ENCODE data around the gene ASB16. TPM values are rescaled to one million over a fixed set of nuclear protein-coding genes. Genes with fewer than 3 reads are reported as not detected.
A peak's percentile ranks its signal among the peaks of the same experiment; 100 is the strongest.

ASB16 gene
- total and polyA plus RNA-seq, 2 donors (not counting 3 experiments of a cell fraction or from before 2014, with no cell fraction given), result not detected

GRCh38 chr17:44199553-44200477, 29.3 kb downstream of the ASB16 start, which contains the start of gene ATXN7L3:
TSS of gene ATXN7L3 (minus strand) at chr17:44199884. CDS start at chr17:44198070, 1,814 bp downstream.
- Histone ChIP-seq H3K4me3 (replicated peaks in 1 of 3; ENCODE audit: insufficient read depth in 1 of 3, low read depth in 1 of 3, low read length in 3 of 3) (peak within 1 kb of the TSS; percentile 70 to 94 (median 88)), H3K9me1 (replicated peaks; ENCODE audit: control insufficient read depth, extremely low read depth, insufficient read depth, low read length) (no peaks in the 10 kb centered on the region), H3K4me2 (ENCODE audit: insufficient read depth, low read length) (peak within 1 kb of the TSS; percentile 71), H3K79me2 (ENCODE audit: control insufficient read depth, insufficient read depth, low read length) (peaks cover 23% of the 10 kb centered on the region), H4K20me1 (replicated peaks; ENCODE audit: control insufficient read depth, extremely low read depth, insufficient read depth, low read length) (no peaks in the 10 kb centered on the region), H3K27me3 (ENCODE audit: control insufficient read depth in 2 of 2, insufficient read depth in 2 of 2, low read length in 2 of 2) (no peaks in the 10 kb centered on the region), H3K27ac (ENCODE audit: insufficient read depth, low read depth, low read length) (peak within 1 kb of the TSS; percentile 69), H3K9ac (replicated peaks; ENCODE audit: extremely low read depth, insufficient read depth, low read length) (peak within 1 kb of the TSS; percentile 83), H3K9me3 (replicated peaks; ENCODE audit: control insufficient read depth, insufficient read depth, low read length) (no peaks in the 10 kb centered on the region), H3K36me3 (ENCODE audit: control insufficient read depth in 2 of 2, extremely low read depth in 1 of 2, insufficient read depth in 2 of 2, low read length in 2 of 2) (peaks cover 4 to 19% of the 10 kb centered on the region in 2 experiments), H2AFZ (ENCODE audit: low read depth, low read length) (peak within 1 kb of the TSS; percentile 79), H3K4me1 (ENCODE audit: control insufficient read depth, extremely low read depth, insufficient read depth, low read length) (peaks cover 26% of the 10 kb centered on the region)
- intact Hi-C loops (cut with micrococcal nuclease), result loop anchor here (1.0 to 2.0 kb wide), 4 partner anchors 10 to 145 kb away; partner anchors contain the start of genes GRN and UBTF
- DNase-seq (ENCODE audit: low read depth, low spot score) (peak; percentile 98), FAIRE-seq (peak; percentile 99)
- TF ChIP-seq GATA2 (IDR thresholded peaks at IDR 0.05; ENCODE audit: insufficient read depth, insufficient read length, low read depth, low read length) (no peak), MYC (IDR thresholded peaks at IDR 0.05; ENCODE audit: low read depth, low read length) (no peak), POLR2AphosphoS5 (IDR thresholded peaks at IDR 0.05; ENCODE audit: insufficient read depth, low read depth, low read length) (peak; percentile 59), JUN (IDR thresholded peaks at IDR 0.05; ENCODE audit: borderline replicate concordance, insufficient read depth, insufficient read length, low read depth) (no peak), POLR2A (IDR thresholded peaks at IDR 0.05; ENCODE audit: low read depth, low read length) (peak; percentile 50), EZH2 (IDR thresholded peaks at IDR 0.05; ENCODE audit: borderline replicate concordance, low read depth, low read length, severe bottlenecking) (no peak), FOS (IDR thresholded peaks at IDR 0.05; ENCODE audit: borderline replicate concordance, insufficient read depth, low read length) (no peak)
- TF ChIP-seq, protein P1, sequence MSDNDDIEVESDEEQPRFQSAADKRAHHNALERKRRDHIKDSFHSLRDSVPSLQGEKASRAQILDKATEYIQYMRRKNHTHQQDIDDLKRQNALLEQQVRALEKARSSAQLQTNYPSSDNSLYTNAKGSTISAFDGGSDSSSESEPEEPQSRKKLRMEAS (IDR thresholded peaks at IDR 0.05; ENCODE audit: insufficient read depth, insufficient read length), result peak; percentile 21
- TF ChIP-seq, protein P2, sequence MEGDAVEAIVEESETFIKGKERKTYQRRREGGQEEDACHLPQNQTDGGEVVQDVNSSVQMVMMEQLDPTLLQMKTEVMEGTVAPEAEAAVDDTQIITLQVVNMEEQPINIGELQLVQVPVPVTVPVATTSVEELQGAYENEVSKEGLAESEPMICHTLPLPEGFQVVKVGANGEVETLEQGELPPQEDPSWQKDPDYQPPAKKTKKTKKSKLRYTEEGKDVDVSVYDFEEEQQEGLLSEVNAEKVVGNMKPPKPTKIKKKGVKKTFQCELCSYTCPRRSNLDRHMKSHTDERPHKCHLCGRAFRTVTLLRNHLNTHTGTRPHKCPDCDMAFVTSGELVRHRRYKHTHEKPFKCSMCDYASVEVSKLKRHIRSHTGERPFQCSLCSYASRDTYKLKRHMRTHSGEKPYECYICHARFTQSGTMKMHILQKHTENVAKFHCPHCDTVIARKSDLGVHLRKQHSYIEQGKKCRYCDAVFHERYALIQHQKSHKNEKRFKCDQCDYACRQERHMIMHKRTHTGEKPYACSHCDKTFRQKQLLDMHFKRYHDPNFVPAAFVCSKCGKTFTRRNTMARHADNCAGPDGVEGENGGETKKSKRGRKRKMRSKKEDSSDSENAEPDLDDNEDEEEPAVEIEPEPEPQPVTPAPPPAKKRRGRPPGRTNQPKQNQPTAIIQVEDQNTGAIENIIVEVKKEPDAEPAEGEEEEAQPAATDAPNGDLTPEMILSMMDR (IDR thresholded peaks at IDR 0.05; ENCODE audit: extremely low read depth in 1 of 2, insufficient read depth in 1 of 2, low read depth in 1 of 2, low read length in 2 of 2), result no peak
- dilution Hi-C loops (cut with MboI; ENCODE audit: extremely low pct_ligation_motif_present, low sequenced_read_pairs), result no loop called here
- ChIA-PET POLR2A (interaction anchor here (0.6 kb wide), 2 partner anchors 22 to 81 kb away, joined by 5 read pairs; no protein-coding TSS in a partner anchor), CTCF (interaction anchor here (0.6 to 1.8 kb wide), 4 partner anchors 14 to 164 kb away, joined by 3 to 10 read pairs (median 4); partner anchors contain the start of genes FAM171A2 and TMUB2)
- BruUV-seq (replicated peaks), result no TSS peak

Data from endothelial cell of umbilical vein (primary cell).